Inferior parietal cortex (tissue), 1 donor: ENCODE measurements around the gene KLHDC4.

Source experiments
- DNase-seq: peaks from one replicate; pipeline ENCODE4 v3.0.0-alpha.2; 2016; ENCODE audit errors: extremely low spot score

KLHDC4 gene

GRCh38 chr16:87658564-87659225 lies 107.1 kb downstream of the KLHDC4 start:
- DNase-seq: no peak
